ENCODE results near the gene MAD1L1.

Gene MAD1L1

DNA sequence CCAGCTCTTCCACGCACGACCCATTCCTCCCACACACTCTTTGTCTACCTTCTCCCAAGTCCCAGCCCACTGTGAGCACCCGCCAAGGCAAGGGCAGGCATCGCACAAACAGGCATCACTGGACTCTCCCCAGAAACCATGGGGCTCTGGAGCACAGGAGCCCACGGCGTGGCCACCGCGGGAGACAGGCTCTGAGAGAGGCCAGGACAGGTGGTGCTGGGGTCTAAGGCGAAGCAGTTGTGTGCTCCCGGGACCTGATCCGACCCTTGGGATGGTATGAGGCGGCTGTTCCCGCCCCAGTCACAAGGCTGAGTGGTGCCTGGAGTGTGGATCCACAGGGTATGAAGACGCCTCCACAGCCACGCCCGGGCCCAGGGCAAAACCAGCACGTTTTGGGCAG is 156.9 kb downstream of the MAD1L1 start:
- Histone ChIP-seq H3K4me1 (ENCODE audit: control insufficient read depth in 1 of 2, insufficient read depth in 1 of 2, low read depth in 1 of 2, low read length in 1 of 2) (peaks cover 16 to 24% of the 10 kb centered on the region in 2 experiments), H3K9me3 (no peaks in the 10 kb centered on the region), H3K27me3 (no peaks in the 10 kb centered on the region), H3K27ac (no peak overlapping the region), H3K36me3 (no peaks in the 10 kb centered on the region), H3K4me3 (ENCODE audit: low read depth in 1 of 2, low read length in 1 of 2) (no peak overlapping the region)
- TF ChIP-seq CTCF (IDR thresholded peaks at IDR 0.05), result no peak

- H3K36me3 ChIP-seq, result no peaks in the 10 kb centered on the region
- no peak overlapping the region for H3K4me3 ChIP-seq (ENCODE audit: low read depth in 1 of 2, low read length in 1 of 2)
- peaks cover 15 to 22% of the 10 kb centered on the region in 2 experiments for H3K4me1 ChIP-seq (ENCODE audit: control insufficient read depth in 1 of 2, insufficient read depth in 1 of 2, low read depth in 1 of 2, low read length in 1 of 2)
- H3K27ac ChIP-seq, result no peak overlapping the region
- no peak for TF ChIP-seq CTCF (IDR thresholded peaks at IDR 0.05)
- no peaks in the 10 kb centered on the region for H3K27me3 ChIP-seq
- no peaks in the 10 kb centered on the region for H3K9me3 ChIP-seq
Observed at GRCh38 chr7:2074691-2075090, 158.1 kb downstream of the MAD1L1 start.

DNA sequence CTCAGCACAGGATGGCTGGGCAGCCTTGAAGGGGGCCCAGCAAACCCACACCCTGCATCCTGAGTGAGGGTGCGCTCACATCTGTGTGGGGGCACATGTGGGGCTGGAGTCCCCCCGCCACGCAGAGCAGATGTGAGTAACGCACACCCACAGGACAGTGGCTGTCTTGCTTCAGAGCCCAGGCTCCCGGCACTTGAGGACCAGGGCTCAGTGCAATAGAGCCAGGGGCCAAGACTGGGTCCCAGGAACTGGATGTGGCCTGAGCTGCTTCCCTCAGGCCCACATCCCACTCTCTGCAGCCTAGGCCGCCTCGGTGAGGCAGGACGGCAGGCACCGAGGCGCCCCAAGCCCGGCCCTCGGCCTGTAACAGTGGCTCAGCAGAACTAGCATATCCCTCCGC is 159.9 kb downstream of the MAD1L1 start:
- H3K9me3 ChIP-seq, result no peaks in the 10 kb centered on the region
- no peaks in the 10 kb centered on the region for H3K27me3 ChIP-seq
- no peak overlapping the region for H3K27ac ChIP-seq
- peaks cover 10 to 17% of the 10 kb centered on the region in 2 experiments for H3K4me1 ChIP-seq (ENCODE audit: control insufficient read depth in 1 of 2, insufficient read depth in 1 of 2, low read depth in 1 of 2, low read length in 1 of 2)
- TF ChIP-seq CTCF (IDR thresholded peaks at IDR 0.05), result no peak
- H3K36me3 ChIP-seq, result peaks cover 15% of the 10 kb centered on the region
- H3K4me3 ChIP-seq (ENCODE audit: low read depth in 1 of 2, low read length in 1 of 2), result no peak overlapping the region

- Histone ChIP-seq H3K9me3 (no peaks in the 10 kb centered on the region), H3K4me1 (ENCODE audit: control insufficient read depth in 1 of 2, insufficient read depth in 1 of 2, low read depth in 1 of 2, low read length in 1 of 2) (peaks cover 9 to 16% of the 10 kb centered on the region in 2 experiments), H3K27me3 (no peaks in the 10 kb centered on the region), H3K4me3 (ENCODE audit: low read depth in 1 of 2, low read length in 1 of 2) (no peak overlapping the region), H3K27ac (no peak overlapping the region), H3K36me3 (peaks cover 20% of the 10 kb centered on the region)
- no peak for TF ChIP-seq CTCF (IDR thresholded peaks at IDR 0.05)
Observed at GRCh38 chr7:2072042-2072441, 160.7 kb downstream of the MAD1L1 start.

DNA sequence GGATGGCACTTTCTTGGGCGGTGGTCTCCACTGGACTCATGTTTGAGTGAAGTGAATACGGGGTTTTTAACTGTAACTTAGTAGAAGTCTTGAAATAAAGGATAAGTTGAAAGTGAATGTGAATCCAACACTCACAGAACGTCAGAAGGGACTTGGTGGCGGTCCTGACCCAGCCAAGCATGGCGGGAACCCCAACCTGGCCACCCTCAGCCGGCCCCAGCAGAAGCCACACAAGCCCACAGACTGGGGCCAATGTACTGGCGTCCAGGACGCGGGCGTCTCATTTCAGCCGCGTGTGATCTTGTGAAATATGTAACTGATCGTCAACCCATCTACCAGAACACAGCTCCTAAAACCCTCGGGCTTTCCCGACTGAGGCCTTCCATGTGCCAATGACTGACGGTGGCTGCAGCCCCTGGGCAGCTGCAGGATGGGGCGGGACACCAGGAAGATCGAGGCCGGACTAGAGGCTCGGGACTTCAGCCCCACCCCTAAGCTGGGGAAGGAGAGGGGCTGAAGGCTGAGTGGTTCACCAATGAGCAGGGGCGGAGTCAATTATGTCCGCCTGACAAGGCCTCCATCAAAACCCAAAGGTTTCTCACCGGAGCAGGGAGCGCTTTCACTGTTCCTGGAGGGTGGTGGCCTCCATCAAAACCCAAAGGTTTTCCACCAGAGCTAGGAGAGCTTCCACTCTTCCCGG is 161.5 kb downstream of the MAD1L1 start:
- Histone ChIP-seq H3K4me3 (ENCODE audit: low read depth in 1 of 2, low read length in 1 of 2) (no peak overlapping the region), H3K27me3 (no peaks in the 10 kb centered on the region), H3K4me1 (ENCODE audit: control insufficient read depth in 1 of 2, insufficient read depth in 1 of 2, low read depth in 1 of 2, low read length in 1 of 2) (peaks cover 2 to 9% of the 10 kb centered on the region in 2 experiments), H3K9me3 (no peaks in the 10 kb centered on the region), H3K27ac (no peak overlapping the region), H3K36me3 (peaks cover 20% of the 10 kb centered on the region)
- no peak for TF ChIP-seq CTCF (IDR thresholded peaks at IDR 0.05)
